DND-41 (cell line): ENCODE measurements around the gene FOXD1.
"Not testable (repeated sequence)": the region's sequence is repeated elsewhere in the genome, so short reads cannot be mapped to it uniquely, and the experiment has no call there.

Experiments used
- CTCF ChIP-seq: IDR thresholded peaks from 2 replicates; pipeline ENCODE4 v1.5.1; 2012; ENCODE audit warnings: borderline replicate concordance, low read length, moderate library complexity, mild to moderate bottlenecking; ENCODE audit not compliant: poor library complexity, severe bottlenecking; ENCODE audit errors: extremely low read depth
- EZH2 ChIP-seq: IDR thresholded peaks from 3 replicates; pipeline ENCODE4 v1.6.1; 2012; ENCODE audit warnings: borderline replicate concordance, low read depth, mild to moderate bottlenecking, moderate library complexity, low read length, inconsistent platforms; ENCODE audit not compliant: severe bottlenecking

DNA sequence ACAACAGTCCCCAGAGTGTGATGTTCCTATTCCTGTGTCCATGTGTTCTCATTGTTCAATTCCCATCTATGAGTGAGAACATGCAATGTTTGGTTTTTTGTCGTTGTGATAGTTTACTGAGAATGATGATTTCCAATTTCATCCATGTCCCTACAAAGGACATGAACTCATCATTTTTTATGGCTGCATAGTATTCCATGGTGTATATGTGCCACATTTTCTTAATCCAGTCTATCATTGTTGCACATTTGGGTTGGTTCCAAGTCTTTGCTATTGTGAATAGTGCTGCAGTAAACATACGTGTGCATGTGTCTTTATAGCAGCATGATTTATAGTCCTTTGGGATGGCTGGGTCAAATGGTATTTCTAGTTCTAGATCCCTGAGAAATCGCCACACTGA, 20.1 kb upstream of the FOXD1 start:
- TF ChIP-seq CTCF, EZH2: not testable (repeated sequence)
